PC-3 (cell line): ENCODE data around the gene CELF2.

Experiments
- EZH2 ChIP-seq: fragments of 300-600 bp; sonication (generic); IDR thresholded peaks from one replicate; pipeline ENCODE4 v1.6.1; 2017; ENCODE audit warnings: antibody characterized with exemption, mild to moderate bottlenecking, low read length; ENCODE audit not compliant: unreplicated experiment
- TF ChIP-seq, protein P1 (sequence below): fragments of 300-600 bp; sonication (generic); conservative IDR thresholded peaks from 2 replicates; pipeline ENCODE4 v1.5.1; 2017; ENCODE audit warnings: antibody characterized with exemption, low read depth, mild to moderate bottlenecking, low read length

DNA sequence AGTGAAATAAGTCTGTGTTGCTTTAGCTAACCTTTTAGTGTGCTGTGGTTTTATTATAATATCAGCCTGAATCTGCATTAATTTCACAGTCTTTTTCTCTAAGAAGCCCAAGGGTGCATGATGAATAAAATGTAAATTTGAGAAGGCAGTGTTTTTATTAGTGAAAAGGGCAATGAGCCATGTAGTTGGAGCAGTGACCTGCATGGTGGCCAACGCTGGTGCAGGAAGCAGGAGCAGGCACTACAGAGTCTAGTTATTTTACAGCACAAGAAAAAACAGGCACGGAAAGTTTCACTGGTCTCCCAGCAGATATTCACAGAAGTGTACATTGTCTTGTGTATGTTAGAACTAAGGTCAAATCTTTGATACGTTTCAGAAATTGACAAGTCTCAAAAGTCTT, 247.8 kb downstream of the CELF2 start:
- TF ChIP-seq, protein P1, sequence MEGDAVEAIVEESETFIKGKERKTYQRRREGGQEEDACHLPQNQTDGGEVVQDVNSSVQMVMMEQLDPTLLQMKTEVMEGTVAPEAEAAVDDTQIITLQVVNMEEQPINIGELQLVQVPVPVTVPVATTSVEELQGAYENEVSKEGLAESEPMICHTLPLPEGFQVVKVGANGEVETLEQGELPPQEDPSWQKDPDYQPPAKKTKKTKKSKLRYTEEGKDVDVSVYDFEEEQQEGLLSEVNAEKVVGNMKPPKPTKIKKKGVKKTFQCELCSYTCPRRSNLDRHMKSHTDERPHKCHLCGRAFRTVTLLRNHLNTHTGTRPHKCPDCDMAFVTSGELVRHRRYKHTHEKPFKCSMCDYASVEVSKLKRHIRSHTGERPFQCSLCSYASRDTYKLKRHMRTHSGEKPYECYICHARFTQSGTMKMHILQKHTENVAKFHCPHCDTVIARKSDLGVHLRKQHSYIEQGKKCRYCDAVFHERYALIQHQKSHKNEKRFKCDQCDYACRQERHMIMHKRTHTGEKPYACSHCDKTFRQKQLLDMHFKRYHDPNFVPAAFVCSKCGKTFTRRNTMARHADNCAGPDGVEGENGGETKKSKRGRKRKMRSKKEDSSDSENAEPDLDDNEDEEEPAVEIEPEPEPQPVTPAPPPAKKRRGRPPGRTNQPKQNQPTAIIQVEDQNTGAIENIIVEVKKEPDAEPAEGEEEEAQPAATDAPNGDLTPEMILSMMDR = no peak
- no peak for TF ChIP-seq EZH2
